Suprapubic skin (tissue), 4 donors: ENCODE results near the gene IGFBP5. TPM values are rescaled to one million over a fixed set of nuclear protein-coding genes. Genes with fewer than 3 reads are reported as not detected.

Experiments
- DNase-seq, 2 donors: peaks; one replicate each; pipeline ENCODE4 v3.0.0-alpha.2; 2019; ENCODE audit warnings: low spot score in 2 of 2
- H3K27ac ChIP-seq: fragments of 200-600 bp; sonication (generic); one replicate; pipeline ENCODE4 v1.5.1; 2019
- H3K27me3 ChIP-seq: fragments of 200-600 bp; sonication (generic); one replicate; pipeline ENCODE4 v1.5.1; 2019
- H3K36me3 ChIP-seq: fragments of 200-600 bp; sonication (generic); one replicate; pipeline ENCODE4 v1.5.1; 2019
- H3K4me1 ChIP-seq: fragments of 200-600 bp; sonication (generic); one replicate; pipeline ENCODE4 v1.5.1; 2019
- H3K4me3 ChIP-seq: fragments of 200-600 bp; sonication (generic); one replicate; pipeline ENCODE4 v1.5.1; 2019; ENCODE audit warnings: mild to moderate bottlenecking
- H3K9me3 ChIP-seq: fragments of 200-600 bp; sonication (generic); one replicate; pipeline ENCODE4 v1.5.1; 2019
- EP300 ChIP-seq: sonication (generic); formaldehyde crosslinking; IDR thresholded peaks from one replicate; pipeline ENCODE4 v1.6.1; 2017; ENCODE audit warnings: antibody characterized with exemption
- POLR2A ChIP-seq, 2 donors: fragments of 450-650 bp; IDR thresholded peaks; one replicate each; pipeline ENCODE4 v1.6.1; 2017; ENCODE audit warnings: antibody characterized with exemption in 2 of 2, mild to moderate bottlenecking in 2 of 2, moderate library complexity in 2 of 2
- POLR2AphosphoS5 ChIP-seq, 3 donors: sonication (generic); formaldehyde crosslinking; IDR thresholded peaks; one replicate each; pipeline ENCODE4 v1.6.1; 2017; ENCODE audit warnings: antibody characterized with exemption in 3 of 3
- WGBS: methylation state at CpG from one replicate; pipeline ENCODE4 v1.1.5; 2018; 5-methylcytosine and 5-hydroxymethylcytosine counted together
- total RNA-seq, 4 donors: library from RNA; depleted of rRNA; stranded (reverse); fragments of >200 nt; gene quantifications; one replicate each; pipeline ENCODE4 v1.1.0, GENCODE V29; 2016
- TF ChIP-seq, protein P1 (sequence below), 2 donors: fragments of 200-600 bp in 1 of 2; fragments of 450-650 bp in 1 of 2; sonication (generic) in 1 of 2; IDR thresholded peaks; one replicate each; pipeline ENCODE4 v1.5.1; 2016 to 2019; ENCODE audit warnings: antibody characterized with exemption in 2 of 2, mild to moderate bottlenecking in 1 of 2, moderate library complexity in 1 of 2

IGFBP5 gene
- total RNA-seq, 4 donors from 2014 or later, result 79.1 to 424 (median 163) TPM

GRCh38 chr2:216673609-216674008 is 21.7 kb downstream of the IGFBP5 start:
- Histone ChIP-seq H3K36me3 (peaks cover 37% of the 10 kb centered on the region), H3K9me3 (no peaks in the 10 kb centered on the region), H3K4me3 (no peak overlapping the region), H3K27me3 (no peaks in the 10 kb centered on the region), H3K4me1 (no peaks in the 10 kb centered on the region), H3K27ac (no peak overlapping the region)
- TF ChIP-seq, protein P1, sequence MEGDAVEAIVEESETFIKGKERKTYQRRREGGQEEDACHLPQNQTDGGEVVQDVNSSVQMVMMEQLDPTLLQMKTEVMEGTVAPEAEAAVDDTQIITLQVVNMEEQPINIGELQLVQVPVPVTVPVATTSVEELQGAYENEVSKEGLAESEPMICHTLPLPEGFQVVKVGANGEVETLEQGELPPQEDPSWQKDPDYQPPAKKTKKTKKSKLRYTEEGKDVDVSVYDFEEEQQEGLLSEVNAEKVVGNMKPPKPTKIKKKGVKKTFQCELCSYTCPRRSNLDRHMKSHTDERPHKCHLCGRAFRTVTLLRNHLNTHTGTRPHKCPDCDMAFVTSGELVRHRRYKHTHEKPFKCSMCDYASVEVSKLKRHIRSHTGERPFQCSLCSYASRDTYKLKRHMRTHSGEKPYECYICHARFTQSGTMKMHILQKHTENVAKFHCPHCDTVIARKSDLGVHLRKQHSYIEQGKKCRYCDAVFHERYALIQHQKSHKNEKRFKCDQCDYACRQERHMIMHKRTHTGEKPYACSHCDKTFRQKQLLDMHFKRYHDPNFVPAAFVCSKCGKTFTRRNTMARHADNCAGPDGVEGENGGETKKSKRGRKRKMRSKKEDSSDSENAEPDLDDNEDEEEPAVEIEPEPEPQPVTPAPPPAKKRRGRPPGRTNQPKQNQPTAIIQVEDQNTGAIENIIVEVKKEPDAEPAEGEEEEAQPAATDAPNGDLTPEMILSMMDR (IDR thresholded peaks at IDR 0.05), result no peak
- no peak for TF ChIP-seq POLR2AphosphoS5 (IDR thresholded peaks at IDR 0.05)
- TF ChIP-seq POLR2A (IDR thresholded peaks at IDR 0.05), result no peak
- no peak for TF ChIP-seq EP300
- DNase-seq, result no peak
- WGBS, result 88% methylated on average over 5 of the region's 9 CpGs

GRCh38 chr2:216673021-216673420 is 22.3 kb downstream of the IGFBP5 start:
- Histone ChIP-seq H3K4me3 (no peak overlapping the region), H3K36me3 (peaks cover 31% of the 10 kb centered on the region)

DNA sequence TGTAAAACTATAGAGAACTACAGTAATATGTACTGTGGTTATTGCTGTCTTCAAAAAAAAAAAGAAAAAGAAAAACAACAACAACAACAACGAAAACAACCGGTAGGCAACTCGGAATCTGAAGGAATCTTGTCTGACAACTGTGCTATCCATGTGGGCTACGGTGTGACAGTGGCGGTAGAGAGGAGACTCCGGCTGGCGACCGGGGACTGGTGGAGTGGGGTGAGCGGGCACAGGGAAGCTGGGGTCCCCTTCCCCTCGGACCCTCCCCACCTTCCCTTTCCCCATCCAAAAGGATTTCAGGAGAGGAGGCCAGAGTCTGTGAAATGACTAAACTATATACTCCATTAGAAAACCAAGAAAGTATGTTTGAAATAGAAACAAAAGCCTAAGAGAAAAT is 22.9 kb downstream of the IGFBP5 start:
- Histone ChIP-seq H3K9me3 (no peaks in the 10 kb centered on the region), H3K27ac (no peak overlapping the region), H3K4me3 (no peak overlapping the region), H3K27me3 (no peaks in the 10 kb centered on the region), H3K4me1 (no peaks in the 10 kb centered on the region), H3K36me3 (peaks cover 25% of the 10 kb centered on the region)
- DNase-seq, result no peak
- no peak for TF ChIP-seq POLR2AphosphoS5 (IDR thresholded peaks at IDR 0.05)
- 80% methylated on average over 10 of the region's 10 CpGs for WGBS

More at GRCh38 chr2:216673021-216673420, 22.3 kb downstream of the IGFBP5 start:
- Histone ChIP-seq H3K9me3 (no peaks in the 10 kb centered on the region), H3K4me1 (no peaks in the 10 kb centered on the region), H3K27me3 (no peaks in the 10 kb centered on the region), H3K27ac (peak overlapping the region; percentile 1)
- no peak for DNase-seq
- WGBS, result 88% methylated on average over 10 of the region's 10 CpGs
- TF ChIP-seq POLR2AphosphoS5 (IDR thresholded peaks at IDR 0.05), result no peak
- no peak for TF ChIP-seq POLR2A (IDR thresholded peaks at IDR 0.05)
- no peak for TF ChIP-seq EP300
- TF ChIP-seq, protein P1 (IDR thresholded peaks at IDR 0.05), result no peak

DNA sequence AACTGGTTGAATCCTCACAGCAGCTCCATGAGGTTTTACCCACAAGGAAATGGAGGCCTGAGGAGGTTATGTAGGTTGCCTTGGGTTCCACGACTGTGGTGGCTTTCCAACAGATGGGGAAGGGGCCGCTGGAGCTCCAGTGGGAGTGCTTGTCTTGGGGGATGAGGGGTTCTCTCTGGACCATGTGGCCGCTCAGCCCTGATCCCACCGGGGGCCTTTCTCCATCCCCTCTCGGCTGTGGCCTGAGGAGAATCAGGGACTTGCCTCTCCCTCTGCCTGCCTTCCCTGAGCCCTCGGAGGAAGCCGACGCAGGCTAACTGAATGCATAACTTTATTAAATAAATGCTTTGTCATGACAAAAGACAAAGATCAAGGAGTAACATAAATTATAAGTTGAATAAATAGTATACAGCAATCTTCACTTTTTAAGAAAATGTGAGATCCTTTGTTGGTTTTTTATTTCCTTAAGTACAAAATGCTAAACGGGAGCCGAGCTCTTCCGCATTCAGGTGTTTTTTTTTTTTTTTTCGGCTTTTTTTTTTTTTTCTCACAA is 23.5 kb downstream of the IGFBP5 start:
- H3K27ac ChIP-seq, result no peak overlapping the region
- no peaks in the 10 kb centered on the region for H3K9me3 ChIP-seq
- H3K36me3 ChIP-seq, result peaks cover 22% of the 10 kb centered on the region
- H3K27me3 ChIP-seq, result no peaks in the 10 kb centered on the region
- H3K4me3 ChIP-seq, result no peak overlapping the region
- WGBS, result 80% methylated on average over 12 of the region's 12 CpGs
- DNase-seq, result no peak
- H3K4me1 ChIP-seq, result no peaks in the 10 kb centered on the region
- TF ChIP-seq, protein P1 (IDR thresholded peaks at IDR 0.05), result no peak
- TF ChIP-seq EP300 (no peak), POLR2A (IDR thresholded peaks at IDR 0.05) (no peak), POLR2AphosphoS5 (IDR thresholded peaks at IDR 0.05) (no peak)

- no peak overlapping the region for H3K4me3 ChIP-seq
- WGBS, result 86% methylated on average over 9 of the region's 11 CpGs
- TF ChIP-seq POLR2A (IDR thresholded peaks at IDR 0.05) (no peak), POLR2AphosphoS5 (IDR thresholded peaks at IDR 0.05) (no peak), EP300 (no peak)
- TF ChIP-seq, protein P1 (IDR thresholded peaks at IDR 0.05), result no peak
- H3K9me3 ChIP-seq, result no peaks in the 10 kb centered on the region
- DNase-seq, result no peak
- H3K27ac ChIP-seq, result peak overlapping the region; percentile 20
- H3K36me3 ChIP-seq, result peaks cover 20% of the 10 kb centered on the region
- H3K4me1 ChIP-seq, result peaks cover 5% of the 10 kb centered on the region
- H3K27me3 ChIP-seq, result no peaks in the 10 kb centered on the region
These were observed 24.3 kb downstream of the IGFBP5 start for GRCh38 chr2:216671081-216671411.
